OCI-LY7 (cell line): Measurements from ENCODE around the gene ELF1. TPM values are rescaled to one million over a fixed set of nuclear protein-coding genes. Genes with fewer than 3 reads are reported as not detected.
"Not testable (repeated sequence)": the region's sequence is repeated elsewhere in the genome, so short reads cannot be mapped to it uniquely, and the experiment has no call there.

Experiments
- BruUV-seq: library from RNA; stranded (reverse); fragments of 400-500 nt; replicated peaks from 2 replicates; lab custom pipeline; 2021; lab: Mats Ljungman, UMichigan
- CTCF ChIA-PET: fragments of 300-600 bp; sonication (Branson Sonifier 250); formaldehyde crosslinking; loops from one replicate; lab custom pipeline; 2022; ENCODE audit warnings: antibody characterized with exemption; ENCODE audit not compliant: unreplicated experiment; lab: Charles Lee
- POLR2A ChIA-PET: fragments of 300-600 bp; sonication (Branson Sonifier 250); formaldehyde crosslinking; loops from one replicate; lab custom pipeline; 2022; ENCODE audit warnings: antibody characterized with exemption; lab: Charles Lee
- DNase-seq: peaks from one replicate; pipeline ENCODE4 v3.0.0-alpha.2; 2015; ENCODE audit warnings: low spot score
- H2AFZ ChIP-seq: fragments of 200-600 bp; sonication (generic), shearing (Covaris generic); 2 replicates; pipeline ENCODE4 v1.6.1; 2014; ENCODE audit warnings: mild to moderate bottlenecking, antibody characterized with exemption, low read length, moderate library complexity
- H3K27ac ChIP-seq: fragments of 200-600 bp; sonication (generic); 2 replicates; pipeline ENCODE4 v1.5.1; 2014; ENCODE audit warnings: mixed run types, low read depth, mild to moderate bottlenecking, moderate library complexity, low read length, inconsistent platforms; ENCODE audit not compliant: poor library complexity, severe bottlenecking
- H3K36me3 ChIP-seq: fragments of 200-600 bp; sonication (generic); 2 replicates; pipeline ENCODE4 v1.6.1; 2014; ENCODE audit warnings: mild to moderate bottlenecking, antibody characterized with exemption, low read length, moderate library complexity, mixed read lengths; ENCODE audit not compliant: insufficient read depth
- H3K4me1 ChIP-seq: fragments of 200-600 bp; sonication (generic); 2 replicates; pipeline ENCODE4 v1.5.1; 2014; ENCODE audit warnings: mild to moderate bottlenecking, low read length; ENCODE audit not compliant: insufficient read depth, poor library complexity, severe bottlenecking
- H3K4me2 ChIP-seq: fragments of 200-600 bp; sonication (generic); 2 replicates; pipeline ENCODE4 v1.6.1; 2014; ENCODE audit warnings: mild to moderate bottlenecking, low read length
- H3K4me3 ChIP-seq: fragments of 200-600 bp; sonication (generic); 2 replicates; pipeline ENCODE4 v1.5.1; 2014; ENCODE audit warnings: mild to moderate bottlenecking, low read depth, low read length; ENCODE audit not compliant: poor library complexity, severe bottlenecking
- H3K79me2 ChIP-seq: fragments of 200-600 bp; sonication (generic); 2 replicates; pipeline ENCODE4 v1.6.1; 2016; ENCODE audit warnings: low read depth, mild to moderate bottlenecking, low read length, moderate library complexity, mixed read lengths; ENCODE audit not compliant: insufficient read depth
- H3K9me2 ChIP-seq: fragments of 200-600 bp; sonication (generic); 2 replicates; pipeline ENCODE4 v1.6.1; 2016; ENCODE audit warnings: mild to moderate bottlenecking, low read length, mixed read lengths; ENCODE audit not compliant: insufficient read depth
- H3K9me3 ChIP-seq: fragments of 200-600 bp; sonication (generic); 2 replicates; pipeline ENCODE4 v1.6.1; 2014; ENCODE audit warnings: mild to moderate bottlenecking, mixed run types, low read length, mixed read lengths
- H4K20me1 ChIP-seq: fragments of 200-600 bp; sonication (generic); 2 replicates; pipeline ENCODE4 v1.6.1; 2014; ENCODE audit warnings: mild to moderate bottlenecking, antibody characterized with exemption, low read length, moderate library complexity, mixed read lengths; ENCODE audit not compliant: insufficient read depth
- CTCF ChIP-seq: fragments of 200-600 bp; sonication (generic); conservative IDR thresholded peaks from 2 replicates; pipeline ENCODE4 v1.5.1; 2014; ENCODE audit warnings: mild to moderate bottlenecking, antibody characterized with exemption, low read length, moderate library complexity, mixed read lengths
- EZH2phosphoT487 ChIP-seq: fragments of 200-600 bp; sonication (generic); IDR thresholded peaks from 2 replicates; pipeline ENCODE4 v1.6.1; 2018; ENCODE audit warnings: low read depth, borderline replicate concordance, mild to moderate bottlenecking, mixed run types, antibody characterized with exemption, low read length, moderate library complexity, mixed read lengths
- intact Hi-C: fragments of 100-400 bp; cut with micrococcal nuclease; formaldehyde crosslinking; loops from one replicate; pipeline ENCODE4 v1.10.0; 2022; ENCODE audit not compliant: unreplicated experiment
- total RNA-seq, 2 experiments: library from RNA; depleted of rRNA in 1 of 2; stranded (reverse); fragments of >200 nt in 1 of 2; shearing (Covaris generic) in 1 of 2; gene quantifications; 2 replicates each; pipeline ENCODE4 v1.2.3, GENCODE V29; 2014 to 2022

The ELF1 gene
- total RNA-seq, 2 experiments from 2014 or later = 111 to 248 TPM

DNA sequence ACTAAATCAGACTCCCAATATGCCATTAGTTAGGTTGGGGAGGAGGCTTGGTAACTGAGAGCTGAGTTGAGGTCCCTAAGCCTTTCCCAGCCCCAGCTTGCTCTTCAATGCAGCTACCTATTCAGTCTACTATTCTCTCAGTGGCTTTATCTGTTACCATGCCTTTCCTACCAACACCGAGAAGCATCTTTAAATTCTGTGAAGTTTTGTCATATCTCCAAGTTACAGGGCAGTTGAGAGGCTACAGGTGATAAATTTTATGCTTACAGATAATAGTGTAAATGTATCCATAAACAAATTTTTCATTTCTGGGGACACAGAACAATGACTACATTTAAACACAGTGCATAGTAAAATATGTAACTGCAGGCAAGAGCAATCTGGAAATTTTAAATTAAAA lies 110.6 kb downstream of the ELF1 start:
- no peak overlapping the region for H3K4me2 ChIP-seq
- no peak overlapping the region for H2AFZ ChIP-seq
- H3K27ac ChIP-seq = no peak overlapping the region
- no peaks in the 10 kb centered on the region for H3K36me3 ChIP-seq
- no peaks in the 10 kb centered on the region for H3K9me3 ChIP-seq
- no peaks in the 10 kb centered on the region for H3K79me2 ChIP-seq
- DNase-seq = no peak
- no peaks in the 10 kb centered on the region for H3K4me1 ChIP-seq
- H4K20me1 ChIP-seq = no peaks in the 10 kb centered on the region
- intact Hi-C loops = no loop called here
- no TSS peak for BruUV-seq
- no peak for TF ChIP-seq EZH2phosphoT487
- no peak for TF ChIP-seq CTCF
- H3K9me2 ChIP-seq = no peaks in the 10 kb centered on the region
- no peak overlapping the region for H3K4me3 ChIP-seq
- ChIA-PET CTCF (no interaction called here), POLR2A (interaction anchor here (0.6 to 1.8 kb wide), 3 partner anchors 12 to 782 kb away, joined by 3 to 9 read pairs (median 4); no protein-coding TSS in a partner anchor)

DNA sequence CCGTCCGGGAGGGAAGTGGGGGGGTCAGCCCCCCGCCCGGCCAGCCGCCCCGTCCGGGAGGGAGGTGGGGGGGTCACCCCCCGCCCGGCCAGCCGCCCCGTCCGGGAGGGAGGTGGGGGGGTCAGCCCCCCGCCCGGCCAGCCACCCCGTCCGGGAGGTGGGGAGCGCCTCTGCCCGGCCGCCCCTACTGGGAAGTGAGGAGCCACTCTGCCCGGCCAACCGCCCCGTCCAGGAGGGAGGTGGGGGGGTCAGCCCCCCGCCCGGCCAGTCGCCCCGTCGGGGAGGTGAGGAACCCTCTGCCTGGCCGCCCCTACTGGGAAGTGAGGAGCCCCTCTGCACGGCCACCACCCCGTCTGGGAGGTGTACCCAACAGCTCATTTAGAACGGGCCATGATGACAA lies 118.1 kb downstream of the ELF1 start:
- H3K9me2 ChIP-seq, POLR2A ChIA-PET, H3K4me3 ChIP-seq, H3K9me3 ChIP-seq, H3K27ac ChIP-seq, BruUV-seq, CTCF ChIA-PET, H3K79me2 ChIP-seq, H3K4me2 ChIP-seq, DNase-seq, H3K36me3 ChIP-seq, intact Hi-C loops, H2AFZ ChIP-seq, H3K4me1 ChIP-seq, H4K20me1 ChIP-seq: not testable (repeated sequence)

DNA sequence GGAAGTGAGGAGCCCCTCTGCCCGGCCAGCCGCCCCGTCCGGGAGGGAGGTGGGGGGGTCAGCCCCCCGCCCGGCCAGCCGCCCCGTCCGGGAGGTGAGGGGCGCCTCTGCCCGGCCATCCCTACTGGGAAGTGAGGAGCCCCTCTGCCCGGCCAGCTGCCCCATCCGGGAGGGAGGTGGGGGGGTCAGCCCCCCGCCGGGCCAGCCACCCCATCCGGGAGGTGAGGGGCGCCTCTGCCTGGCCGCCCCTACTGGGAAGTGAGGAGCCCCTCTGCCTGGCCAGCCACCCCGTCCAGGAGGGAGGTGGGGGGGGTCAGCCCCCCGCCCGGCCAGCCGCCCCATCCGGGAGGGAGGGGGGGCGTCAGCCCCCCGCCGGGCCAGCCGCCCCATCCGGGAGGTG lies 118.5 kb downstream of the ELF1 start:
- H3K36me3 ChIP-seq, H3K4me2 ChIP-seq, H3K4me1 ChIP-seq, H3K27ac ChIP-seq, BruUV-seq, CTCF ChIA-PET, intact Hi-C loops, H3K9me3 ChIP-seq, H4K20me1 ChIP-seq, DNase-seq, POLR2A ChIA-PET, H3K79me2 ChIP-seq, H3K4me3 ChIP-seq, H2AFZ ChIP-seq, H3K9me2 ChIP-seq: not testable (repeated sequence)

GRCh38 chr13:40897053-40897452 lies 122.1 kb downstream of the ELF1 start:
- POLR2A ChIA-PET = interaction anchor here (0.6 to 0.8 kb wide), 3 partner anchors 8 to 76 kb away, joined by 3 read pairs; no protein-coding TSS in a partner anchor
- no peak overlapping the region for H2AFZ ChIP-seq
- H4K20me1 ChIP-seq = no peaks in the 10 kb centered on the region
- H3K9me3 ChIP-seq = no peaks in the 10 kb centered on the region
- no peak overlapping the region for H3K4me2 ChIP-seq
- no peak overlapping the region for H3K27ac ChIP-seq
- CTCF ChIA-PET = no interaction called here
- no peaks in the 10 kb centered on the region for H3K36me3 ChIP-seq
- DNase-seq = no peak
- H3K9me2 ChIP-seq = no peaks in the 10 kb centered on the region
- intact Hi-C loops = no loop called here
- no TSS peak for BruUV-seq
- H3K4me1 ChIP-seq = peaks cover 10% of the 10 kb centered on the region
- no peak overlapping the region for H3K4me3 ChIP-seq
- no peak for TF ChIP-seq EZH2phosphoT487
- no peaks in the 10 kb centered on the region for H3K79me2 ChIP-seq
